ENCODE results near the gene SLC25A52. TPM values are rescaled to one million over a fixed set of nuclear protein-coding genes. Genes with fewer than 3 reads are reported as not detected.
"Not testable (repeated sequence)": the region's sequence is repeated elsewhere in the genome, so short reads cannot be mapped to it uniquely, and the experiment has no call there.

SLC25A52 gene, protein sequence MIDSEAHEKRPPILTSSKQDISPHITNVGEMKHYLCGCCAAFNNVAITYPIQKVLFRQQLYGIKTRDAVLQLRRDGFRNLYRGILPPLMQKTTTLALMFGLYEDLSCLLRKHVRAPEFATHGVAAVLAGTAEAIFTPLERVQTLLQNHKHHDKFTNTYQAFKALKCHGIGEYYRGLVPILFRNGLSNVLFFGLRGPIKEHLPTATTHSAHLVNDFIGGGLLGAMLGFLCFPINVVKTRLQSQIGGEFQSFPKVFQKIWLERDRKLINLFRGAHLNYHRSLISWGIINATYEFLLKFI
- 0.41 TPM for total RNA-seq

GRCh38 chr18:31760695-31761094 is at the start of gene SLC25A52:
Gene SLC25A52 (minus strand): TSS chr18:31760880. CDS start chr18:31760661, 219 bp downstream.
- FAIRE-seq (no peak), DNase-seq (ENCODE audit: low spot score in 2 of 2) (no peak)

DNA sequence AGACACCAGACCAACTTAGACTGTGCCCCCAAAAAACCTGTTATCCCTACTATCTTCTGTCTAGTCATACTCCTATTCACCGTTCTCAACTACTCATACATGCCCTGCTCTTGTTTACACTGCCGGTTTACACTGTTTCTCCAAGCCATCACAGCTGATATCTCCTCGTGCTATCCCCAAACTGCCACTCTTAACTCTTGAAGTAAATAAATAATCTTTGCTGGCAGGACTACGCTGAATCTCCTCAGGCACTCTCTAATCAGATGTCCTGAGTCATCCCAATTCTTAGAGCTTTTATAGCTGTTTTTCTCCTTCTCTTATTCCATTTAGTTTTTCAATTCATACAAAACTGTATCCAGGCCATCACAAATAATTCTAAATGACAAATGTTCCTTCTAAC is 48.4 kb upstream of the SLC25A52 start:
- not testable (repeated sequence) for FAIRE-seq; DNase-seq (ENCODE audit: low spot score in 2 of 2)

DNA sequence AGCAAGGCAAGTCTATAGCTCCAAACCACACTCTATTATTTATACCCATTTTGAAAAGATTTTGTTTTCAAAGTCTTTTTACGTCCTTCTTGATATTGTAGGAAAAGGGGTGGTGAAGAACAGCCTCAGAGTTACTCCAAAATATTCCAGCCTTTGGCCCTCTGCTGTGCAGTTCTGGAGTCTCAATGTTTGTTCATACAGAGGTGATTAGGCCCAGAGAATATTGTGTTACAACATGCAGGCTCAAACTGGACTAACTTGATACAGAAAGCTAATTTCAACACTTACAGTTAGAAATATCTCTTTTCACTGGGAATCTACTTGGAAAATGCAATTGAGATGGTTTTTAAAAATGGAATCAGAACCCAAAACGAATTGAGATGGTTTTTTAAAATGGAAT is 40.4 kb upstream of the SLC25A52 start:
- DNase-seq (ENCODE audit: low spot score in 2 of 2) (no peak), FAIRE-seq (no peak)

- not testable (repeated sequence) for FAIRE-seq; DNase-seq (ENCODE audit: low spot score in 2 of 2)
These were observed 38.6 kb upstream of the SLC25A52 start for GRCh38 chr18:31799257-31799656.

DNA sequence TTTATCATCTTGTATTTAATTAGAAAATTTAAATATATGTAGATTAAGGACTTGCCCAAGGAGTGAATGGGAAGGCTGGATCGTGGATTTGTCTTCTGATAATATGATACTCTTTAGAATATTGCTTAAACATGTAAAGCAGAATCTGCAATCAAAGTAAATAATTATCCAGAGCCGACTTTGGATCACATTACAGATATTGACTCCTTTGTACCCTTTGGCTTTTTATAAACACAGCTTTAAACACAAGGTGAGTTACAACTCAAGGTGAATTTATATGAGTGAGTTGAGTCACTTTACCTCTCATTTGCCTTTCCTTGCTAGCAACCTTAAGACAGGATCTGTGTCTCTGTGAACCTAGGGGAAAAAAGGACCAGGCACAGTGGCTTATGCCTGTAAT is 37.7 kb upstream of the SLC25A52 start:
- DNase-seq (ENCODE audit: low spot score in 2 of 2) (no peak), FAIRE-seq (no peak)

GRCh38 chr18:31795747-31796146 is 35.1 kb upstream of the SLC25A52 start:
- FAIRE-seq: no peak

DNA sequence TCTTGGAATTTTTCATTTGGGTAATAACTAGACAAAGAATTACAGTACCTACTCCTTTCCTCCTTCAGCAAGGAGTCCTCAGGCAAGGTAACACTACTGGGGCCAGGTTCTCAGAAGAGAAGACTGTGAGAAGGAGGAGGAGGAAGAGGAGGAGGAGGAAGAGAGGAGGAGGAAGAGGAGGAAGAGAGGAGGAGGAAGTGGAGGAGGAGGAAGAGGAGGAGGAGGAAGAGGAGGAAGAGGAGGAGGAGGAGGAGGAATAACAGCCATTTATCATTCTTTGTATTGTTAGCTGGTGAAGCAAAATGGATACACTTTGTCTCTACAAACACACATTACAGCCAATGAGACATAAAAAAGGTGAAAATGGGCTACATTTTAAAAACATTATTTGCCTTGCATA is 32.9 kb upstream of the SLC25A52 start:
- FAIRE-seq: no peak

More at GRCh38 chr18:31795747-31796146, 35.1 kb upstream of the SLC25A52 start:
- no peak for DNase-seq (ENCODE audit: low spot score in 2 of 2)

DNA sequence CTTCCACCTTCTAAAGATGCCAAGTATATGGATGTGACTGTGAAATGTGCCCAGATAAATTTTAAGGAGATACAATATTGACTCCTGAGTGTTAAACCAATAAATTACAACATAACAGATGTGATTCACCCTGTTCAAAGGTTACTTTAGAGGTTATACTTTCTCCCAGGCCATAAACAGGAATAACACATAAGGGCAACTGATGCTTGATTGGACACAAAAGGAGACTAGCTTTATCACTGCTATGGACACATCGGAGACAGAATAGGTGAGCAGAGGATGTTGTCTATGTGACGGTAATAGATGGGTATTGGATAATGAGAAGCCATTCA is 31.9 kb upstream of the SLC25A52 start:
- DNase-seq (ENCODE audit: low spot score in 2 of 2) (no peak), FAIRE-seq (no peak)

More for the DNA sequence above, 32.9 kb upstream of the SLC25A52 start:
- no peak for DNase-seq (ENCODE audit: low spot score in 2 of 2)

- FAIRE-seq (no peak), DNase-seq (ENCODE audit: low spot score in 2 of 2) (no peak)
These were observed 31.3 kb upstream of the SLC25A52 start for GRCh38 chr18:31791817-31792579.

DNA sequence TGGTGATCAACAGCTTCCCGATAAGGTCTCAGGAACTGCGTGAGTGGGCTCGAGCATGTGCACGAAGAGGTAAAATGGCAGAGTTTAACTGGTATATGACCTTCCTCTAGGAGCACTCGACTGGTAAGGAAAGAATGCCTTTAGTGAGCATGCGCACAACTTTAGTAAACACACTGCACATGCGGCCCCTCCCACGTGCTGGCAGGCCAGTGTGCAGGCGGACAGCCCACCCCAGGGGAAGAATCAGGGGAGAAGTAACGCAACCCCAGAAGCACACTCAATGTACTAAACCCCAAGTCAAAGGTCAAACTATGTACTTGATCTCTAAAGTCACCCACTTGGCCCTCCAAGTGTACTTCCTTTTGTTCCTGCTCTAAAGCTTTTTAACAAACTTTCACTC is 28.7 kb upstream of the SLC25A52 start:
- DNase-seq (ENCODE audit: low spot score in 2 of 2) (no peak), FAIRE-seq (no peak)

DNA sequence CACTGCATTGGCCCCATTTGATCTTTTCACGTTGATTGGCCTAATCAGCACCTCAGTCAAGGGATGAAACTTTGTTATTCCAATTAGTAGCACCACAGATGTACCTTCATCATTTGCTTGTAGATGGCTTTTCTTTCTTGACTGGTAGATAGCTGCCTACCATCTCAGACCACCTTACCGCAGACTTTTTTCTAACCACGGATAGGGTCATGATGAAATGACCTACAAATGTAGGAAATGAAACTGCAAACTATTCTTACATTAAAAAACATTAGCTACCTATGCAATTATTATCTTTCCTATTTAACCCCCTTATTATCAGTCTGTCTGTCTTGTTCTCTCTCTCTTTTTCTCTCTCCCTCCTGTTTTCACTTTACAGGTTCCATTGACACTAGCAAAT is 22.4 kb upstream of the SLC25A52 start:
- FAIRE-seq: no peak
- DNase-seq (ENCODE audit: low spot score in 2 of 2): no peak

GRCh38 chr18:31778391-31778950 is 17.8 kb upstream of the SLC25A52 start:
- no peak for FAIRE-seq
- DNase-seq (ENCODE audit: low spot score in 2 of 2): no peak

DNA sequence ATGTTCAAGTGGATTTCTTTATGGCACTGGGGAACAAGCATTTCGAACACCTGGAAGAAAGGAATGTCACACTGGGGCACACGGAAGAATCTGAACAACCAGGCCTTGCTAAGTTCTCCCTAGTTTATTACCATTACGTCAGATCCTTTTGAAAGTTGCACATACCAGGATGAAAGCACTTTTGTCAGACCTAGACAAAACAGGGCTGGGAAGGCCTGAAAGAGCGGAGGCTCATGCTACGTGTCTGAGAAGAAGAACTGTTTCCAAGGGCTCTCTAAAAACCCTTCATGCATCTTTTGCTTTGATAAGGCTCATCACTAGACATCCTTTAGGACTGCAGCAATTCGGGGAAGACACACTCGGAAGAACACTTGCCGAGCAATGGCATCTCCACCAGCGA is 15.4 kb upstream of the SLC25A52 start:
- DNase-seq (ENCODE audit: low spot score in 2 of 2) (no peak), FAIRE-seq (no peak)

- FAIRE-seq (no peak), DNase-seq (ENCODE audit: low spot score in 2 of 2) (no peak)
These were observed 14.3 kb upstream of the SLC25A52 start for GRCh38 chr18:31774962-31775361.

GRCh38 chr18:31774477-31774785 is 13.8 kb upstream of the SLC25A52 start:
- DNase-seq (ENCODE audit: low spot score in 2 of 2) (no peak), FAIRE-seq (no peak)

GRCh38 chr18:31773774-31774476 is 13.2 kb upstream of the SLC25A52 start:
- FAIRE-seq (no peak), DNase-seq (ENCODE audit: low spot score in 2 of 2) (no peak)

DNA sequence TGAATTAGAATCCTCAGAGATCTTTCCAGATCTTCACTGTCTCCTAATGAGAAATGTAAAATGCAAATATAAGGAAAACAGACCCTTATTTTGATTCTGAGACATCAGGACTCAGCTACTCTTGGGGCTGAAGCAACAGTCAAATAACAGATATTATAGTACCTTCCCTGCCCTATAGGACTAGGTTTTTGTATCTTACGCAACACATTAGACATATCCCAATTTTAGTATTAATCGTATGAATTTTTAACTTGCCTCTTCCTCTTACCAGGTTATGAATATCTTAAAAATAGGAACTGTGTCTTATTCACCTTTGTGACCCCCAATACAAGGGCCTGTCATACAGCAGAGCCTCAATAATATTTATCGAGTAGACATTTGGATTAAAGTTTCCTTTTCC is 12.0 kb upstream of the SLC25A52 start:
- FAIRE-seq (no peak), DNase-seq (ENCODE audit: low spot score in 2 of 2) (no peak)

DNA sequence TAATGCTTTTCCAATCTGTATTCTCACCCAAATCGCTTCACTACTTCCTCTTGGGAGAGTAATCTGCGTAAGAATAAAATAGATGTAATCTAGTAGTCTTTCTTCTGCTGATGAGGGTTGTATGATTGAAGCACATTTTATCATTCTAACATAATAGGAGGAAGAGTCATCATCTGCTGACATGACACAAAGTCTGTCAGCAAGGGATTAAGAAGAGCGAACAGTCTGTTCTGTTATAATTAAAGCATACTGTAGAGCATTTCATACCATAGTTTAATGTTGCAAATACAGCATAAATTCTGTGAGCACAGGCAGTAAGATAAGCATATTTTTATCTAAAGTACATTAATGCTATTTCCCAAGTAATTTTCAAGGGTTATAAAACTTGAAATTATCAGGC is 10.4 kb downstream of the SLC25A52 start:
- FAIRE-seq (no peak), DNase-seq (ENCODE audit: low spot score in 2 of 2) (no peak)

- DNase-seq (ENCODE audit: low spot score in 2 of 2) (no peak), FAIRE-seq (no peak)
These were observed 14.3 kb downstream of the SLC25A52 start for GRCh38 chr18:31746396-31746795.

GRCh38 chr18:31744321-31745067 is 16.2 kb downstream of the SLC25A52 start:
- DNase-seq (ENCODE audit: low spot score in 2 of 2) (no peak), FAIRE-seq (no peak)

DNA sequence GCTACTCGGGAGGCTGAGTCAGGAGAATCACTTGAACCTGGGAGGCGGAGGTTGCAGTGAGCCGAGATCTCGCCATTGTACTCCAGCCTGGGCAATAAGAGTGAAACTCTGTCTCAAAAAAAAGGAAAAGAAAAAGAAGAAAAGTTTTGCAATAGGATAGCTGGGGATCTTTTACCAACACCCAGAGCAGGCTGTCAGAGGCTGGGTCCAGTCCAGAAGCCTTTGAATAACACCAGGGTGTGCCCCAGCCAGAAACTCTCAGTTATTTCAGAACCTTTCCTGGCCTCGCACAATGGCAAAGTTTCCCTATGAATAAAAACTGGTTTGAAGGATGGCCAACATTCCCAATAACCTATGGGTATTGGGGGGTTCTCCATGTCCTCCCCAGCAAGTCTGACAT is 17.1 kb downstream of the SLC25A52 start:
- DNase-seq (ENCODE audit: low spot score in 2 of 2); FAIRE-seq: not testable (repeated sequence)
